Stimulated activated CD4-positive, alpha-beta T cell treated with anti-CD3 and anti-CD28 coated beads, Interleukin-4, amount 100 ng/mL, for 48 hours (primary cell): ENCODE measurements around the gene ADARB1.
"Not testable (repeated sequence)": the region's sequence is repeated elsewhere in the genome, so short reads cannot be mapped to it uniquely, and the experiment has no call there.

Experiments used
- DNase-seq, 2 donors: peaks; one replicate each; pipeline ENCODE4 v3.0.0-alpha.2; 2020; ENCODE audit warnings: low read depth in 2 of 2

The ADARB1 gene

DNA sequence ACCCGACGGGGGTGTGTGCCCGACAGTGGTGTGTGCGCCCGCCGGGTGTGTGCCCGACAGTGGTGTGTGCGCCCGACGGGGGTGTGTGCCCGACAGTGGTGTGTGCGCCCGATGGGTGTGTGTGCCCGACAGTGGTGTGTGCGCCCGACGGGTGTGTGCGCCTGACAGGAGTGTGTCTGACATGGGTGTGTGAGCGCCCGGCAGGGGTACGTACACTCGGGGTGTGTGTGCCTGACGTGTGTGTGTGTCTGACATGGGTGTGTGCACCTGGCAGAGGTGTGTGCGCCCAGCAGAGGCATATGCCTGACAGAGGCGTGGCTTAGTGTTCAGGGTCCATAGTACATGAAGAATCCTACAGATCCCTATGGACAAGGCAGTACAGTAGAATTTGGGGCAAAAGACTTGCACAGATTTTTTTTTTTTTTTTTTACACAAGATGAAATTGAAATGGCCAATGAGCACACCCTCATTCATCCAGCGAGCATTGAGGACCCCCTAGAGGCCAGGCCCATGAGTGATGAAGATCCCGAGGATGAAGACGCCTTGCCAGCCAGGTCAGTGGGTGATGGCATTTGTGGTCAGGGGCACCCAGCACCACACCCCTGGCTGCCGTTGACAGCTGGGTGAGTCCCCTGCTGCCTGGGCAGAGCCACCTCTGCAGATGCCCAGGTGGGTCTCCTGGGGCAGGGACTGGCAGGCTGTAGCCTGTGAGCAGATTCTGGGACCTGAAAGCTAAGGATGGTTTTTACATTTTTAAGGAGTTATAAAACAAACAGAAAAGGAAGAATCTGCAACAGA, 60.1 kb downstream of the ADARB1 start:
- DNase-seq, result no peak

DNA sequence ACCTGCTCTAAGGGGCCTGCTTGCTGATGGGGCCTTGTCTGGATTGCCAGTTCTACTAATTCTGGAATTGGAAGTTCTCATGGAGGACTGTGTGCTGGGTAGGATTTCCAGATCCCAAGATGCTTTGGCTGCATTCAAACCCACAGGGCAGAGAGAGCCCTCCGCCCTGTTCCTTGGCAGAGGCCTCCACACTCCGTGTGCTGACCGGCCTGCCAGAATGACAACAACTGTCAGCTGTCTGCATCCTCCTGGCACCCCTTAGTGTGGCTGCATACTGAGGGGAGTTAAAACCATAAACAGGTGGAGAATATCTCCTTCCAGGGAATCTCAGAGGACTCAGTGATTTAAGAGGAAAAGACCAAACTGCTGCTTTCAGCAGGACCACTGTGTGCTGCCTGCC, 60.7 kb downstream of the ADARB1 start:
- no peak for DNase-seq

DNA sequence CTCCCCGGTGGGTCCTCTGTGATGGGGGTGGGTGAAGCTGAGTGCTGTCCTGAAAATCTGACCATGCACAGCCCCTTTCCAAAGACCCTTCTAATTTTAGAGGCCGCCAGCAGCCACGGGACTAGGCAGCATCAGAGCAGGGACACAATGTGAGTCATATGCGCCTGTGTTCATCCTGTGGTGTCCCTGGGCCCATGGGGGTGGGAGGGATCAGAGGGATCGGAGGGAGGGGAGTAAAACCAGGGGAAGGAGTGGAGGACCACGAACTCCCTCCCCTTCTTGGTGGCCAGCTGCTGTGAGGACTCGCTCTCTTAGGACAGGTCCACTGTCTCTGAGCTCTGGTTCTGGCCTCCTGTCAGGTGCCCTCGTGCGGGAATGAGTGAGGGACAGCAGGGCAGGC, 61.5 kb downstream of the ADARB1 start:
- no peak for DNase-seq

DNA sequence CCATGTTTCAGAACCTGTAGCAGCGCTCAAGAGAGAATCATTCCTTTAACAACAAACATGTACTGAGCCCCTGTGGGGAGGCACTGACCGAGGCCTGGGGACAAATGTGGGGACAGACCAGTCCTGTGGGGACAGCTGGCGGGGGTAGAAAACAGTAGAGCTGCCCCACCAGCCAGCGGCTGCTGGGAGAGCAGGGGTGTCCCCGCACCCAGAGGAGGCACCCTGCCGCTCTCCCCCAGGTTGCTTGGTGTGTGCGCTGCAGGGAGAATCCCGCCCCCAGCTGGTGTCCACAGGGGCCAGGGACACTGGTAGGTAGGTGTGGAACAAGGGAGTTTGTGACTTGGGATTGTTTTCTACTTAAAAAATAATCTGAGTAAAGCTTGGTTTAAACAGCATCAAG, 62.1 kb downstream of the ADARB1 start:
- no peak for DNase-seq

DNA sequence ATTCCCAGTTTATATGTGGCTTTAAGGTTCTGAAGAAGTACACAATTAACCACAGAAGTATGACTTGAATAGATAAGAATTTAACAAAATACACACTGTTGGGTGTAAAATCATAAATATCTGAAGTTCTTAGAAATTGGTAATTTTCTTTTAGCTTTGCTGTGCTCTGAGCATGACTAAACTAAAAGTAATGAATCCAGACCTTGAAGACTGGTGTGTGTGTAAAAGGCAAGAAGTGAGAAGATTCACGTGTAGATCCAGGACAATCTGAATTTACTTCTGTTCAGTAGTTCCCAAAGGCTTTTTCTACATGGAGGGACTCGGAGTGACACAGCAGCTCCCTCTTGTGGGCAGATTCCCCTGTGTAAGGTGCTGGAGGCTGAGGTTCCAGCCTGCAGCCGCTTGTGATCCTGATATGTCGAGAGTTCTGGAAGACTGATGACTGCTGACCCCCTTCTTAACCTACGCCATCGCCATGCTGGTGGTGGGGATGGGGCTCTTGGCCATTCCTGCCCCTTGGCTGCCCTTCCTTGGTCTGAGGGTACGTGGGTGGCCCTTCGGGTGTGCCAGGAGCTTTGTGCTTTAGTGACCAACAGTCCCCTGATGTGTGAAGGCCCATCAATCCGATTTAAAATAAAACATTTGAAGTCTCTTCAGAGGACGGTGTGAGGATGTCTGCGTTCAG, 62.7 kb downstream of the ADARB1 start:
- peak; percentile 56 to 72 for DNase-seq

DNA sequence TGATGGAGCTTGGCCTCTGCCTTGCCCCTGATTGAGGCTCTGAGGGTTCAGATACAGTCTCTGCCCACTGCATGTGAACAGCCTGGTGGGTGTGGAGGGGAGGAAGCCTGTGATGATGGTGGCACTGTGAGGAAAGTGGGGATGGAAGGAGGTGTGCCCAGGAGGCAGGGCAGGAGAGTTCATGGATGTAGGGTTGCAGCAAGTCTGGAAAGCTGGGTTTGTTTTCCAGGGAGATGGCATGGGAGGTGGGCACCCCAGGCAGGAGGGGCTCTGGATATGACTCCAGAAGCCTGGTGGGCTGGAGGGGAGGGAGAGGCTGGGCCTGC, 63.2 kb downstream of the ADARB1 start:
- no peak for DNase-seq

DNA sequence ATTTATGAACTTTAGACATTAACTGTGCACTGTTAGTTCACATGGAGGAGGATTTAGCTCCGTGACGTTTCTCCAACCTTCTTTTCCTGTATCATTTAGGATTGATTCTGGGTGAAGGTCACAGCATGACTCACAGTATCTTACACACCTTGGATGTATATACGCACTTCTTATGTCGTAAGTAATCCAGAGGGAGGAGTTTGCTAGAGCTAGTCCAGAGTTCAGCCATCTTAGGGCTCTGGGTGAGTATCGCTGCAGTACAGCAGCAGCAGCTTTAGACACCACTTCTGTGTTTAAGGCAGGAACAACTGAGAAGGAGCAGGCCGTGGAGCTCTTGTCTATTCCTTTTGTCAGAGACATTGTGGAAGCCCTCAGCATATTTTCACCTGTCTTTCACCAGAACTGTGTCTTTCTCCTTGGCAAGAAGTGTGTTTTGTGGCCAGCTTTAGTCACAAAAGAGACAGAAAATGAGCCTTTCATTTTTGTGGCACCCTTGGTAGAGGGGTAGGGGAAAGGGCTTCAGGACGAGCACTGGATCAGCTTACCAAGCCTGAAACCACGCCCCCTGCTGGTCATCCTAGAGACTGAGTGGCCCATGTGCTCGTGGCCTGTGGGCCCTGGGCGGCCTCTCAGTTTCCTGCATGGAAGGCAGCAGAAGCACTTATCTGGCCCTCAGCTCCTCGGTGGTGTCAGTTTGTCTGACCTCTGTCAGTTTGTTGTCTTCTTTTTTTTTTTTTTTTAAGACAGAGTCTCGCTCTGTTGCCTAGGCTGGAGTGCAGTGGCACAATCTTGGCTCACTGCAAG, 64.0 kb downstream of the ADARB1 start:
- peak; percentile 72 to 81 for DNase-seq

DNA sequence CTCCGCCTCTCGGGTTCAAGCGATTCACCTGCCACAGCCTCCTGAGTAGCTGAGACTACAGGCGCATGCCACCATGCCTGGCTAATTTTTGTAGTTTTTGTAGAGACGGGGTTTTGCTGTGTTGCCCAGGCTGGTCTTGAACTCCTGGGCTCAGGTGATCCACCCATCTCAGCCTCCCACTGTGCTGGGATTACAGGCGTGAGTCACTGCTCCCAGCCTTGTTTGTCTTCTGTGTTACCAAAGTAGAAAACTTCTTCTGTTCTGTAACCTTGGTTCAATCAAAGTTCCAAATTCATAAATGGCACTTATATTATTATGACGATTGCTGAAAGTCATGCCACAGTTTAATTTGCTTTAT, 64.6 kb downstream of the ADARB1 start:
- not testable (repeated sequence) for DNase-seq

DNA sequence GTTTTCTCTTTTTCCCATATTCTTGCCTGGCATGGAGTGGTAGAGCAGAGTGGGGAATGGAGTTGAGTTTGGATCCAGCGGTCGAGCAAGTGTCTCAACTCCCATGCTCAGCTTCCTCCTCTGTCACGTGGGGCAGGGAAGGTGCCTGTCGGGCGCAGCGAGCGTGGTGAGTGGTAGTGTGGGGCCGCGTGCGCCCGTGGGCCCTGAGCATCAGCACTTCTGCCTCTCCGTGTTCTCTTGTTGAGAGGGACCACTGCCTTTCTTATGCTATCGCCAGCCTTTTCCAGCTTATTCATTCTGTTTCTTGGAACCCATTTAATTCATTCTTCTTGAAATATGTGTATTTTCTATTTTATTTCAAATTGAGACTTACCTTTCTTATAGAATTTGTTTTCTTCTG, 65.1 kb downstream of the ADARB1 start:
- no peak for DNase-seq

DNA sequence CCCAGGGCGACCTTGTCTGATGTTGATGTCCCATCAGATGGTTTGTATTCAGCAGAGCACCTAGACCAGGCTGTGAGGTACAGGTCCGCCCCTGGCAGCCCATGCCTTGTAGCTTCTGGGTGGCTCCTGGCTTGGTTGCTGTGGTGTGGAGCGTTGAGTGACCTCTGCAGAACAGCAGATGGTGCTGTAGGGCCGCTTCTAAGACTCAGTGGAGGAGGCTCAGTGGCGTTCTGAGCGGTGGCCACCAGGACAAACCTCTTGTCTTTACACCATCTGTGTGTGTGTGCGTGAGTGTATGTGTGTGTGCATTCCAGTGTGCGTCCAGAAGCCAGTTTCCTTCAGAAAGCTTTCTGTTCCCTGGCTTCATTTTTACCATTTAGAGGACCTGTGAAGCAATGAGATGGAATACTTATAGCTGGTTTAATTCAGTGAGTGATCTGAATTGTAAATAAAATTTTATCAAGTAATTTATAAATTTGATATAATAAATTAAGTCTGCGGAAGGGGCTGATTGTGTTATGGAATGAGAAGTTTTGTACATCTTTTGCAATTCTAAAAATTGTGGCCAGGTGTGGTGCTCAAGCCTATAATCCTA, 66.1 kb downstream of the ADARB1 start:
- peak; percentile 37 to 40 for DNase-seq

DNA sequence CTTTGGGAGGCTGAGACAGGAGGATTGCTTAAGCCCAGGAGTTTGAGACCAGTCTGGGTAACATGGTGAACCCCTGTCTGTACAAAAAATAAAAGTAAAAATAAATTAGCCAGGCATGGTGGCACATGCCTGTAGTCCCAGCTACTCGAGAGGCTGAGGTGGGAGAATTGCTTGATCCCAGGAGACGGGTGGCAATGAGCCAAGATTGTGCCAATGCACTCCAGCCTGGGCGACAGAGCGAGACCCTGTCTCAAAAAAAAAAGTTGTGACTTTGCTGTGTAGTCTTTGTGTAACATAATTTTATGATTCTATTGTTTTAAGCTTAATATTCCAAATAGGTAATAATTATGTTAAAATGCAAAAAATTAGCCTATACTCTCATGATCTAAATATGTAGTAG, 66.6 kb downstream of the ADARB1 start:
- DNase-seq, result not testable (repeated sequence)

DNA sequence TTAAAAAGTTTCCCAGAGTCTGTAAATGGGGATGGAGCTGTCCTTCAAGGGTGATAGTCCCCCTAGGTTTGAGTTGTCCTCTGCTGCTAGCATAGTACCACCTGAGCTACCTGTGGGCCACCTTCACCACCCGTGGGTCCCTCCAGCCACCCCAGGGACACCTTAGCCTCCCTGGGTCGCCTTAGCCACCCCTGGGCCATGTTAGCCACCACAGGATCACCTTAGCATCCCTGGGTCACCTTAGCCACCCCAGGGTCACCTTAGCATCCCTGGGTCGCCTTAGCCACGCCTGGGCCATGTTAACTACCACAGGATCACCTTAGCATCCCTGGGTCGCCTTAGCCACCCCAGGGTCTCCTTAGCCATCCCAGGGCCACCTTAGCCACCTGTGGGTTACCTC, 67.1 kb downstream of the ADARB1 start:
- no peak for DNase-seq

DNA sequence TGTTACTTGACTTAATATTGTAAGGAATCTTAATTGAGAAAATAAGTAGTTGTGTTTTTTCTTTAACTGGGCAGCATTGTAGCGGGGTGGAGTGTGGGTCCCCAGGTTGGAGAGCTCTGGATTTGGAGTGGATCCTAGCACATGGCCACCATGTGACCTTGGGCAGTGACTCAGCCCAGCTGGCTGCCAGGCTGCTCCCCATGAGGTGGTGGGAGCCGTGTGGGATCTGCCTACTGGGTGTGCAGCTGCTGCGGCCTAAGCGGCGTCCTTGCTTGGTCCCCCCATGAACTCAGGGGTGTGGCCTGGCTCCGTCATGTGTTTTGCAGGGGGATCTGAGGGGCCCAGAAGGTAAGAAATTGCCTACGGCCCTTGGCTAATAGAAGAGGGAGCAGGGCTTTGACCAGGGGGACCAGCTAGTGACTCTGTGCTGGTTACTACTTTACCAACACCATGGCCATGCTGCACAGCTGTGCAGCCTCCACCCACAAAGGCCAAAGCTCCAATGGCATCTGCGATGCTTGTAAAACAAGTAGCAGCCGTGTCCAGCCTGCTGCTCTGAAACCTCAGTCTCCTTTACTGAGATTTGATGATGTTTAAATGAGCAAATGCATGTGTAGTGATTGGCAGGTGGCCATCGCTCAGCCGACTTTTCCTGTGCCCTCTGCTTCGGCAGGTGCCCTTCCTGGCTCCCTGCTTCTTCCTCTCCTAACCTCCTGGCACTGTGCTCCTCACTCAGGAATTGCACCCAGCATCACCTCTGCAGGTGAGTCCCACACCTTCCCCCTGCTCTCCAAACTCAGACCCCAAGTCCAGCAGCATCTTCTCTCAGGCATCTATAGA, 68.3 kb downstream of the ADARB1 start:
- DNase-seq, result no peak

DNA sequence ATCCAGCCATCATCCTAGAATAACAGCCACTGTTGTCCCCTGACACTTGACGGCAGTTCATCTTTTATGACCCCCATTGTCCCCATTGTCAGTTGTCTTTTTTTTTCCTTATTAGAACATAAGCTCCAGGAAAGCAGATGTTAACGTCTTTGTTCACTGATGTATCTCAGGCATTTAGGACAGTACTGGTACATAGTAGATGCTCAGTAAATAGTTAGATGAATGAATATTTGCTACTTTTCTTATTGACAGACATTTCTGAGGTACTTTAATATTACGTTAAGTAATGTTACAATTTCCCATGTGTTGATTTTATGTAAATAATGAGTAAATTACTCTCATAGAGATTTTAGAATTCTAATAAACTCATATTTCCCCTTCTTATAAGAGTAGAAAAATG, 69.5 kb downstream of the ADARB1 start:
- no peak for DNase-seq

DNA sequence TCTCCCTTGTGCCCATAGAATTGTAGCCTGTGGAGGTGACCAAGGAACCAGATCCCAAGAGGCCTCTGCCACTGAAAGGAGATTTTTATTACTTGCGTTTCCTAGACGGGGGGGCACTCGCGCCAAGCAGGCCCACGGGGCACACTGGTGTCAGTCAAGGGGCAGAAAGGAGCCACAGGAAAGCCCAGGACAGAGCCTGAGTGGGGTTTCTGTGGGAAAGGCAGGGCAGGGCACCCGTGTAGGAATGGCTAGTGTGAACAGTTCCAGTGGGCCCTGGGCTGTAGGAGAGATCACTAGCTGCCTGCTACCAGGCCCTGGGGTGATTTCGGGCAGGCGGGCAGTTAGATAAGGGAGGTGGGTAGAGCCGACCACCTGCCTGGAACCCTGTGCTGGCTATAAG, 70.8 kb downstream of the ADARB1 start:
- no peak for DNase-seq

DNA sequence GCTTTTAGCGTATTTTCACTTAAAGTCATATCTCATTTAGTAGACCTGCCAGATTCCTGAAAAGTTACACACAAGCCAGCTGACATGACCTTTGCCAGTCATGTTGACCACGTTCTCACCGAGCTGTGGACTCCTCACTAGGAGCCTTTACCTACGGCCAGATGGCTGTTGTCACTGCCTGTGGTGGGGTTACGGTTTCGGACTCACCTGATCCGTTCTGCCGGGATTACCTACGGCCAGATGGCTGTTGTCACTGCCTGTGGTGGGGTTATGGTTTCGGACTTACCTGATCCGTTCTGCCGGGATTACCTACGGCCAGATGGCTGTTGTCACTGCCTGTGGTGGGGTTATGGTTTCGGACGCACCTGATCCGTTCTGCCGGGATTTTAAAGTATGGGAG, 71.5 kb downstream of the ADARB1 start:
- DNase-seq, result not testable (repeated sequence)

DNA sequence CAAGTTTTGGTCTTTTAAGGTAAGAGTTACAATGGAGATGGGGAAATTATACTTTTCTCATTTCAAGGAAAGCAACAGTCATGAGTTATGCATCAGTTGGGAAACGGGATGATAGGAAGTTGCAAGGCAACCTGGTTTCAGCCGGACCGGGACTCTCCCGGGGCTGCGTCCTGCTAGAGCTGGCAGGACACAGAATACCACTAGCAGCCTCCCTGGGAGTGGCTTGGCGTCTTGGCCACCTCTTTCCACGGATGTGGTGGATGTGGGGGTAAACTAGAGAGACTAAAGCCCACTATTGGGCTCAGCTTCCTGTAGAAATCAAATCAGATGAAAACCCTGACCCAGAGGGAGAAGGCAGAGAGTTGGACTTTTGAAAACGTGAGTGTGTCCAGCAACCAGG, 71.9 kb downstream of the ADARB1 start:
- no peak for DNase-seq

DNA sequence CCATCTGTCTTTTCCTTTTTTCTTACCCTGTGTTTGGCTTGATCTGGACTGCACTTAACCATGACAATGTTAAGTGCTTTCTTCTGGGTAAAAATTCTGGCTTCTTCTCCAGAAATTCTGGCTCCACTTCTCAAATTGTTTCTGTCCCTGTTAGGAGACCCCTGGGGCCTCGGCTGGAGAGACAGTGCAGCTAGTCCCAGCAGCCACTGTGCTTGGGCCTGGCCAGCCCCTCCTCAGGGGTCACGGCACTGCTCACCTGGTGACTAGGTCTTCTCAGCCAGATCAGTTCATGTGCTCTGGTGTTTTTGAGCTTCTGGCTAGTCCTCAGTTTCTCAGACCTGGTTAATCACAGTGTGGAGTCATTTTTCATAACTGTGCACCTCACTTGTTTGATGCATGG, 72.4 kb downstream of the ADARB1 start:
- DNase-seq, result no peak

DNA sequence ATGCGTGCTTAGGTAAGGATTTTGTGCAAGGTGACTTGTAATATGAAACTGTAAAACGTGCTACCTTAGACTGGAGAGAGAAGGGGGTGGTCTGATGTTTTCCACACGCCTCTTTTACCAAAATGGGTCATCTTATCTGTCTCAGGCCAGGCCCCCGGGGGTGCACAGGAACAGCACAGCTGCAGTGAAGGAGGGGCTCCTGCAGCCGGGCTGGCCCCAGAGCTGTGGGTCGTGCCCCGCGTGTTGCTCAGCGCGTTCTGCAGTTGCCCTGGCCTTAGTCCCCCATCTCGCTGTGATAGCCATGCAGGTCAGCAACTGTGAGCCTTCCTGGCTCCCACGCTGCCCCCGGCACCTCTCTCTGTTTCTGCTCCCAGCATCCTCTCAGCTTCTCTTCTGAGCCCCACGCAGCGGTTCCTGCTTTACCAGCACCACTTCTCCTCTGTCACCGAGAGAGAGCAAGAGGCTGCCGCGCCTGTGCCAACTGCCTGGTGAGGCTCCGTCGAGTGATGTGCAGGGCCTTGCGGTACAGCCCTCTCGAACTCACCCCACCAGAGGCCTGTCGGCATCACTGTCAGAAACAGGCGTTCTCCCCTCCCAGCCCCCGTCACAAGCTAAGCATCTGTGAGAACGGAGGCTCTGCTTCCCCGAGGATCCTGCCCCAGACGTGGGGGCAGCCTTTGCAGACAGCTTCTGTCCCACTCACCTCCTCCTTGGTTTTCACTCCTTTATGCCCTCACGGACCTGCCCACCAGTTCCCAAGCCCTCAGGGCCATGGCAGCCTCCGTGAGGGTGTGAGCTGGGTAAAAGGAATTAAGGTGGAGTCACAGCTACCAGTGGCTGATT, 73.3 kb downstream of the ADARB1 start:
- no peak for DNase-seq

DNA sequence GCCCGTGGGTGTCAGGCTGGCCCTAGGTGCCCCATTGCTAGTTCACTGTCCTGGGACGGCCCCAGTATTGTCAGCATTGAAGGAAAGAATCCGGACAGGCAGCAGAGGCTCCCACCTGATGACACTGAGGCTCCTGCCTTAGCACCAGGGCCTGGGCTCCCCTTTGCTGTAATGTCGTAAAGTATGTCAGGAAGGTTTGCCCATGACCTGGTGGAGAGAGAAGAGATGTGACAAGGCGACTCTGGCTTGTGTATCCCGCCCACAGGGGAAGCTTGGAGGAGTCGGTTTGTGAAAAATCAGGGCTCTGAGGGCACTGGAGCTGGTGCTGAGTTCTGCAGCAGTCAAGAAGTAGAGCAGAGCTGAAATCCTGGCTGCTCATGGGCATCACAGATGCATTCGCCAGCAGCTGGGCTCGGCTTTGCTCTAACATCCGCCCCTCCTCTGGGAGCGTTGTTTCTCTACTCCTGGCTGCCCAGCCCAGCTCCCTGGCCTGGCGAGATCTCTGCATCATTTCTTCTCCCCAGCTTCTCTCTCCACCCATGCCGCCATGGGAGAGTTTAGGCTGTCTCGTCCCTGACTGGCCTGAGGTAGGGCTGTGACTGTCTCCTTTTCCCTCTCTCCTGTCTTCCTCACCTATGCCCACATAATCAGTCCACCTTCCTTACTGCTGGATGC, 74.1 kb downstream of the ADARB1 start:
- DNase-seq, result no peak
